ENCODE data around the gene OSGIN1. TPM values are rescaled to one million over a fixed set of nuclear protein-coding genes. Genes with fewer than 3 reads are reported as not detected.

OSGIN1 gene
- total RNA-seq, 1 experiment from 2014 or later = 21.8 TPM

DNA sequence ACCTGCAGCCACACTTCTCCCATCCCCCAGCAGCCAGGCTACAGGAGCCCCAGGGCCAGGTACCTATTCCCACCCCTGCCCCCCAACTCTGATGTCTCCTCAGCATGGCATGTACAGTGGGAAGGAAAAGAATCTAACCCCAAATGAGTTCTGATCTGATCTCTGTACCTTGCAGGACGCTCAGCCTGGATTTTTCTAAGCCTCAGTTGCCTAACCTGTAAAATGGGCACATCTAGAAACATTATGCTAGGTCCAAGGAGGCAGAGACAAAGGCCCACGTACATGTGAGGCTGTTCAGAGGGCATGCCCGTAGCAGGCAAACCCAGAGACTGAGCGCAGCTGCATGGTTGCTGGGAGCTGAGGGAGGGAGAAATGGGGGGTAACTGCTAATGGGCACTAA lies 54.5 kb downstream of the OSGIN1 start:
- no peaks in the 10 kb centered on the region for H3K4me1 ChIP-seq
- H3K4me3 Mint-ChIP-seq (ENCODE audit: unreplicated experiment) = no peak overlapping the region
- TF ChIP-seq, protein P1, sequence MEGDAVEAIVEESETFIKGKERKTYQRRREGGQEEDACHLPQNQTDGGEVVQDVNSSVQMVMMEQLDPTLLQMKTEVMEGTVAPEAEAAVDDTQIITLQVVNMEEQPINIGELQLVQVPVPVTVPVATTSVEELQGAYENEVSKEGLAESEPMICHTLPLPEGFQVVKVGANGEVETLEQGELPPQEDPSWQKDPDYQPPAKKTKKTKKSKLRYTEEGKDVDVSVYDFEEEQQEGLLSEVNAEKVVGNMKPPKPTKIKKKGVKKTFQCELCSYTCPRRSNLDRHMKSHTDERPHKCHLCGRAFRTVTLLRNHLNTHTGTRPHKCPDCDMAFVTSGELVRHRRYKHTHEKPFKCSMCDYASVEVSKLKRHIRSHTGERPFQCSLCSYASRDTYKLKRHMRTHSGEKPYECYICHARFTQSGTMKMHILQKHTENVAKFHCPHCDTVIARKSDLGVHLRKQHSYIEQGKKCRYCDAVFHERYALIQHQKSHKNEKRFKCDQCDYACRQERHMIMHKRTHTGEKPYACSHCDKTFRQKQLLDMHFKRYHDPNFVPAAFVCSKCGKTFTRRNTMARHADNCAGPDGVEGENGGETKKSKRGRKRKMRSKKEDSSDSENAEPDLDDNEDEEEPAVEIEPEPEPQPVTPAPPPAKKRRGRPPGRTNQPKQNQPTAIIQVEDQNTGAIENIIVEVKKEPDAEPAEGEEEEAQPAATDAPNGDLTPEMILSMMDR (IDR thresholded peaks at IDR 0.05; ENCODE audit: insufficient read depth in 1 of 2, low read depth in 1 of 2, low read length in 1 of 2, severe bottlenecking in 1 of 2, unreplicated experiment in 1 of 2) = no peak
- POLR2A ChIA-PET = no interaction called here
- H3K36me3 ChIP-seq (ENCODE audit: control insufficient read depth, insufficient read depth, low read length) = no peaks in the 10 kb centered on the region; the same call in 1 of the 2 replicates
- no peak for DNase-seq
- H3K27me3 ChIP-seq (replicated peaks; ENCODE audit: control insufficient read depth, insufficient read depth, low read length) = no peaks in the 10 kb centered on the region; the same call in 1 of the 2 replicates
- H3K9me3 Mint-ChIP-seq (ENCODE audit: unreplicated experiment) = no peaks in the 10 kb centered on the region
- CTCF ChIA-PET = no interaction called here
- no peaks in the 10 kb centered on the region for H3K9me3 ChIP-seq
- no peak overlapping the region for H3K27ac Mint-ChIP-seq (ENCODE audit: unreplicated experiment)
- no TSS peak for BruUV-seq (replicated peaks)
- intact Hi-C loops (cut with micrococcal nuclease; ENCODE audit: unreplicated experiment) = no loop called here
- H3K4me1 Mint-ChIP-seq (ENCODE audit: low read depth, unreplicated experiment) = no peaks in the 10 kb centered on the region
- H3K27me3 Mint-ChIP-seq (ENCODE audit: insufficient read depth, unreplicated experiment) = no peaks in the 10 kb centered on the region
- H3K36me3 Mint-ChIP-seq (ENCODE audit: insufficient read depth, unreplicated experiment) = no peaks in the 10 kb centered on the region
- no peak overlapping the region for H3K4me3 ChIP-seq (ENCODE audit: low read depth, low read length)

DNA sequence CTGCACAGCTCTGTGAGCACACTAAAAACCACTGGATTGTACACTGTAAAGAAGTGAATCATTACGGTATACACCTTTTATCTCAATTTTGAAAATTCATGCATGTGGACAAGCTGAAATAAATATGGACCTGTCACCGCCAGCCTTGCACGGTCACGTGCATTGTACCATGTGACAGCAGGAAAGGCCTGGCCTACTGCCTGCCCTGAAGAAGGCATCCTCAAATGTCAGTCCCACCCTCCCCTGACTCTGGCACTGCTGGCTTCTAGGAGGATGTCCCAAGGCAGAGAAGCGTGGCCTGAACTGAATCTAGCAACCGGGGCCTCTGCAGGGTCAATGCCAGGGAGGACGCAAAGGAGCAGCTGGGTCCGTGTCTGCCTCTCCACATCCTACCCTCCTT lies 54.9 kb downstream of the OSGIN1 start:
- H3K27ac Mint-ChIP-seq (ENCODE audit: unreplicated experiment) = no peak overlapping the region
- no peak overlapping the region for H3K4me3 ChIP-seq (ENCODE audit: low read depth, low read length)
- DNase-seq = no peak
- H3K36me3 Mint-ChIP-seq (ENCODE audit: insufficient read depth, unreplicated experiment) = no peaks in the 10 kb centered on the region
- BruUV-seq (replicated peaks) = no TSS peak
- no peaks in the 10 kb centered on the region; the same call in 1 of the 2 replicates for H3K27me3 ChIP-seq (replicated peaks; ENCODE audit: control insufficient read depth, insufficient read depth, low read length)
- H3K27me3 Mint-ChIP-seq (ENCODE audit: insufficient read depth, unreplicated experiment) = no peaks in the 10 kb centered on the region
- no peaks in the 10 kb centered on the region for H3K9me3 ChIP-seq
- ChIA-PET POLR2A (no interaction called here), CTCF (no interaction called here)
- TF ChIP-seq, protein P1 (IDR thresholded peaks at IDR 0.05; ENCODE audit: insufficient read depth in 1 of 2, low read depth in 1 of 2, low read length in 1 of 2, severe bottlenecking in 1 of 2, unreplicated experiment in 1 of 2) = no peak
- intact Hi-C loops (cut with micrococcal nuclease; ENCODE audit: unreplicated experiment) = no loop called here
- no peaks in the 10 kb centered on the region for H3K4me1 ChIP-seq
- no peaks in the 10 kb centered on the region for H3K9me3 Mint-ChIP-seq (ENCODE audit: unreplicated experiment)
- no peaks in the 10 kb centered on the region; the same call in 1 of the 2 replicates for H3K36me3 ChIP-seq (ENCODE audit: control insufficient read depth, insufficient read depth, low read length)
- no peak overlapping the region for H3K4me3 Mint-ChIP-seq (ENCODE audit: unreplicated experiment)
- H3K4me1 Mint-ChIP-seq (ENCODE audit: low read depth, unreplicated experiment) = no peaks in the 10 kb centered on the region

DNA sequence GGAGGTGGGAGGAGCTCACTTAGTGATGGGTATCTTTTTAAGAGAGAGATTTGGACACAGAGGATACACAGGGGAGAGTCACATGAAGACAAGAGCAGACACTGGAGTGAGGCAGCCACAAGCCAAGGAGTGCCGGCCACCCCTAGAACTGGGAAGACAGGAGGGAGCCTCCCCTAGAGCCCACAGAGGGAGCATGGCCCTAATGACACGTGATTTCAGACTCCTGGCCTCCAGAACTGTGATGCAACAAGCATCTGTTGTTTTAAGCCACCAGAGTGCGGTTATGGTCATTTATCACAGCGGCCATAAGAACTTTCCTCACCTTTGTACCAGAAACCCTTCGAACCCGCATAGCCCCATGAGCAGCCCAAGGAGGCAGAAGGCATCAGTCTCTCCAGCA lies 56.2 kb downstream of the OSGIN1 start:
- Mint-ChIP-seq H3K4me1 (ENCODE audit: low read depth, unreplicated experiment) (no peaks in the 10 kb centered on the region), H3K4me3 (ENCODE audit: unreplicated experiment) (no peak overlapping the region), H3K27me3 (ENCODE audit: insufficient read depth, unreplicated experiment) (no peaks in the 10 kb centered on the region), H3K9me3 (ENCODE audit: unreplicated experiment) (peaks cover under 1% of the 10 kb centered on the region), H3K27ac (ENCODE audit: unreplicated experiment) (no peak overlapping the region), H3K36me3 (ENCODE audit: insufficient read depth, unreplicated experiment) (no peaks in the 10 kb centered on the region)
- TF ChIP-seq, protein P1 (IDR thresholded peaks at IDR 0.05; ENCODE audit: insufficient read depth in 1 of 2, low read depth in 1 of 2, low read length in 1 of 2, severe bottlenecking in 1 of 2, unreplicated experiment in 1 of 2) = no peak
- H3K4me3 ChIP-seq (ENCODE audit: low read depth, low read length) = no peak overlapping the region
- H3K9me3 ChIP-seq = no peaks in the 10 kb centered on the region; the same call in 1 of the 2 replicates
- CTCF ChIA-PET = interaction anchor here (0.5 kb wide), 1 partner anchor 42 kb away, joined by 3 read pairs; no protein-coding TSS in a partner anchor
- H3K36me3 ChIP-seq (ENCODE audit: control insufficient read depth, insufficient read depth, low read length) = no peaks in the 10 kb centered on the region; the same call in 1 of the 2 replicates
- no TSS peak for BruUV-seq (replicated peaks)
- no peak for DNase-seq
- intact Hi-C loops (cut with micrococcal nuclease; ENCODE audit: unreplicated experiment) = no loop called here
- POLR2A ChIA-PET = no interaction called here
- no peaks in the 10 kb centered on the region for H3K4me1 ChIP-seq
- H3K27me3 ChIP-seq (replicated peaks; ENCODE audit: control insufficient read depth, insufficient read depth, low read length) = no peaks in the 10 kb centered on the region; the same call in 1 of the 2 replicates
